Prostate gland (tissue), 2 donors: ENCODE results near the gene KLF13. TPM values are rescaled to one million over a fixed set of nuclear protein-coding genes. Genes with fewer than 3 reads are reported as not detected.

ENCODE experiments used
- DNase-seq: peaks from one replicate; pipeline ENCODE4 v3.0.0-alpha.2; 2019; ENCODE audit warnings: low spot score
- H3K27ac ChIP-seq, 2 donors: fragments of 200-600 bp; sonication (generic); 2 replicates each; pipeline ENCODE4 v1.5.1; 2017 to 2019
- H3K27me3 ChIP-seq: fragments of 200-600 bp; sonication (generic); replicated peaks from 2 replicates; pipeline ENCODE4 v1.5.1; 2019; ENCODE audit not compliant: insufficient read depth
- H3K36me3 ChIP-seq, 2 donors: fragments of 200-600 bp; sonication (generic); 1 replicate in 1 of 2; 2 replicates in 1 of 2; pipeline versions ENCODE4 v1.5.1 to v1.8.1; 2017 to 2019
- H3K4me1 ChIP-seq: fragments of 200-600 bp; sonication (generic); replicated peaks from 2 replicates; pipeline ENCODE4 v1.5.1; 2019
- H3K4me3 ChIP-seq, 2 donors: fragments of 200-600 bp; sonication (generic); 2 replicates each; pipeline ENCODE4 v1.5.1; 2017 to 2019
- H3K9me3 ChIP-seq: fragments of 200-600 bp; sonication (generic); 2 replicates; pipeline ENCODE4 v1.5.1; 2017
- POLR2A ChIP-seq: fragments of 450-650 bp; IDR thresholded peaks from one replicate; pipeline ENCODE4 v1.6.1; 2016; ENCODE audit warnings: antibody characterized with exemption, mild to moderate bottlenecking
- POLR2AphosphoS5 ChIP-seq: sonication (generic); formaldehyde crosslinking; IDR thresholded peaks from one replicate; pipeline ENCODE4 v1.6.1; 2017; ENCODE audit warnings: antibody characterized with exemption
- WGBS: methylation state at CpG from one replicate; pipeline ENCODE4 v1.1.5; 2018; 5-methylcytosine and 5-hydroxymethylcytosine counted together
- intact Hi-C: fragments of 100-400 bp; cut with DNase I; formaldehyde crosslinking; loops from one replicate; pipeline ENCODE4 v1.14.2; 2022
- total RNA-seq, 2 donors: library from RNA; depleted of rRNA; stranded (reverse); fragments of >200 nt; gene quantifications; one replicate each; pipeline ENCODE4 v1.1.0, GENCODE V29; 2016
- TF ChIP-seq, protein P1 (sequence below), 4 experiments: fragments of 200-600 bp in 2 of 4; fragments of 450-650 bp in 2 of 4; sonication (generic) in 2 of 4; IDR thresholded peaks; 1 replicate in 3 of 4; 2 replicates in 1 of 4; pipeline ENCODE4 v1.5.1; 2016 to 2019; ENCODE audit warnings: antibody characterized with exemption in 4 of 4, mild to moderate bottlenecking in 2 of 4, moderate library complexity in 2 of 4

The KLF13 gene
- total RNA-seq, 2 donors from 2014 or later = 16.6 to 56.5 TPM

DNA sequence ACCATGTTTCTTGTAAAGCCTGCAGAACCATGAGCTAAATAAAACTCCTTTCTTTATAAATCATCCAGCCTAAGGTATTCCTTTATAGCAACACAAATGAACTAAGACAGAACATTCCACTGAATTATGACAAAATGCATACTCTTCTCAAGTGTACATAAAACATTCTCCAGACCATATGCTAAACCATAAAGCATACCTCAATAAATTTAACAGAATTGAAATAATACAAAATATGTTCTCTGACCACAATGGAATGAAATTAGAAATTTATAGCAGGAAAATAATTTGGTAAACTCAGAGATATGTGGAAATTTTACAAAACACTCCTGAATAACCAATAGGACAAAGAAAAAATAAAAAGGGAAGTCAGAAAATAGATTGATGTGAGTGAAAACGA lies 88.6 kb downstream of the KLF13 start:
- H3K36me3 ChIP-seq = no peaks in the 10 kb centered on the region
- WGBS = 60% methylated on average over 1 of the region's 1 CpG

DNA sequence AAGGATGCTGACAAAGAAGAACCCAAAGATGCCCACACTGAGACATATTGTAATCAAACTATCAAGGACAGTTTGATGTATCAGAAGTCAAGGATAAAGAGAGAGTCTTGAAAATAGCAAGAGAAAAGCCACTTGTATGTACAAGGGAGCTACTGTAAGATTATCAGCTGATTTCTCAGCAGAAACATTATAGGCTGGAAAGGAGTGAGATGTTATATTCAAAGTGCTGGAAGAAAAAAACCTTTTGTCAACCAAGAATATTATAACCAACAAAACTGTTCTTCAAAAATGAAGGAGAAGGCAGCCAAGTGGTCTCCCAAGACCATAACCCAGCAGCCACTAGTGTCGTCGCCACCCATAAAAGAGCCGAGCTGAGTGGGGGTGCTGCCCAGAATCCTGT lies 93.2 kb downstream of the KLF13 start:
- TF ChIP-seq, protein P1, sequence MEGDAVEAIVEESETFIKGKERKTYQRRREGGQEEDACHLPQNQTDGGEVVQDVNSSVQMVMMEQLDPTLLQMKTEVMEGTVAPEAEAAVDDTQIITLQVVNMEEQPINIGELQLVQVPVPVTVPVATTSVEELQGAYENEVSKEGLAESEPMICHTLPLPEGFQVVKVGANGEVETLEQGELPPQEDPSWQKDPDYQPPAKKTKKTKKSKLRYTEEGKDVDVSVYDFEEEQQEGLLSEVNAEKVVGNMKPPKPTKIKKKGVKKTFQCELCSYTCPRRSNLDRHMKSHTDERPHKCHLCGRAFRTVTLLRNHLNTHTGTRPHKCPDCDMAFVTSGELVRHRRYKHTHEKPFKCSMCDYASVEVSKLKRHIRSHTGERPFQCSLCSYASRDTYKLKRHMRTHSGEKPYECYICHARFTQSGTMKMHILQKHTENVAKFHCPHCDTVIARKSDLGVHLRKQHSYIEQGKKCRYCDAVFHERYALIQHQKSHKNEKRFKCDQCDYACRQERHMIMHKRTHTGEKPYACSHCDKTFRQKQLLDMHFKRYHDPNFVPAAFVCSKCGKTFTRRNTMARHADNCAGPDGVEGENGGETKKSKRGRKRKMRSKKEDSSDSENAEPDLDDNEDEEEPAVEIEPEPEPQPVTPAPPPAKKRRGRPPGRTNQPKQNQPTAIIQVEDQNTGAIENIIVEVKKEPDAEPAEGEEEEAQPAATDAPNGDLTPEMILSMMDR (IDR thresholded peaks at IDR 0.05) = no peak
- TF ChIP-seq POLR2AphosphoS5 (no peak), POLR2A (no peak)
- intact Hi-C loops = no loop called here
- Histone ChIP-seq H3K27ac (no peak overlapping the region), H3K4me3 (no peak overlapping the region), H3K36me3 (no peaks in the 10 kb centered on the region), H3K4me1 (no peaks in the 10 kb centered on the region), H3K9me3 (no peaks in the 10 kb centered on the region), H3K27me3 (no peaks in the 10 kb centered on the region)
- 98% methylated on average over 3 of the region's 3 CpGs for WGBS
- DNase-seq = no peak

More for the DNA sequence above, 88.6 kb downstream of the KLF13 start:
- no peak for DNase-seq
- intact Hi-C loops = no loop called here
- Histone ChIP-seq H3K9me3 (no peaks in the 10 kb centered on the region), H3K27ac (no peak overlapping the region), H3K4me3 (no peak overlapping the region), H3K27me3 (no peaks in the 10 kb centered on the region), H3K4me1 (no peaks in the 10 kb centered on the region)
- no peak for TF ChIP-seq POLR2AphosphoS5
- TF ChIP-seq, protein P1 (IDR thresholded peaks at IDR 0.05) = no peak
- no peak for TF ChIP-seq POLR2A

DNA sequence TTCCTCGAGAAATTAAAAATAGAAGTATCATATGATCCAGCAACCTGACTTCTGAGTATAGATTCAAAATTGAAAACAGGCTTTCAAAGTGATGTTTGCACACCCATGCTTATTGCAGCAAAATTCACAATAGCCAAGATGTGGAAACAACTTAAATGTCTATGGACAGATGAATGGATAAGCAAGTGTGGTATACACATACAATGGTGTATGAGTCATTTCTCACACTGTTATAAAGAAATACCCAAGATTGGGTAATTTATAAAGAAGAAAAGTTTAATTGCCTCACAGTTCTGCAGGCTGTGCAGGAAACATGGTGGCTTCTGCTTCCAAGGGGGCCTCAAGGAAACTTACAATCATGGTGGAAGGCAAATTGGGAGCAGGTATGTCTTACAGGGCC lies 100.8 kb downstream of the KLF13 start:
- WGBS = 94% methylated on average over 1 of the region's 1 CpG

More for the DNA sequence above, 100.8 kb downstream of the KLF13 start:
- no peak for DNase-seq
- Histone ChIP-seq H3K9me3 (no peaks in the 10 kb centered on the region), H3K27ac (no peak overlapping the region), H3K4me1 (no peaks in the 10 kb centered on the region), H3K4me3 (no peak overlapping the region), H3K27me3 (no peaks in the 10 kb centered on the region), H3K36me3 (no peaks in the 10 kb centered on the region)
- intact Hi-C loops = no loop called here
- no peak for TF ChIP-seq POLR2A
- TF ChIP-seq, protein P1 (IDR thresholded peaks at IDR 0.05) = no peak
- no peak for TF ChIP-seq POLR2AphosphoS5

Other genes starting within 250 kb of the KLF13 start
- gene TRPM1, start 225.1 kb upstream of the KLF13 start, total RNA-seq = 1 to 10 TPM in 1 of 2 donors, not detected in 1; 5.5 TPM